CD4-positive, alpha-beta T cell treated with Interleukin-12 subunit alpha and Interleukin-12 subunit beta, for 1 hour (primary cell): Measurements from ENCODE around the gene TLL1.

Source experiments
- DNase-seq: peaks from one replicate; pipeline ENCODE4 v3.0.0-alpha.2; 2020

Gene TLL1

DNA sequence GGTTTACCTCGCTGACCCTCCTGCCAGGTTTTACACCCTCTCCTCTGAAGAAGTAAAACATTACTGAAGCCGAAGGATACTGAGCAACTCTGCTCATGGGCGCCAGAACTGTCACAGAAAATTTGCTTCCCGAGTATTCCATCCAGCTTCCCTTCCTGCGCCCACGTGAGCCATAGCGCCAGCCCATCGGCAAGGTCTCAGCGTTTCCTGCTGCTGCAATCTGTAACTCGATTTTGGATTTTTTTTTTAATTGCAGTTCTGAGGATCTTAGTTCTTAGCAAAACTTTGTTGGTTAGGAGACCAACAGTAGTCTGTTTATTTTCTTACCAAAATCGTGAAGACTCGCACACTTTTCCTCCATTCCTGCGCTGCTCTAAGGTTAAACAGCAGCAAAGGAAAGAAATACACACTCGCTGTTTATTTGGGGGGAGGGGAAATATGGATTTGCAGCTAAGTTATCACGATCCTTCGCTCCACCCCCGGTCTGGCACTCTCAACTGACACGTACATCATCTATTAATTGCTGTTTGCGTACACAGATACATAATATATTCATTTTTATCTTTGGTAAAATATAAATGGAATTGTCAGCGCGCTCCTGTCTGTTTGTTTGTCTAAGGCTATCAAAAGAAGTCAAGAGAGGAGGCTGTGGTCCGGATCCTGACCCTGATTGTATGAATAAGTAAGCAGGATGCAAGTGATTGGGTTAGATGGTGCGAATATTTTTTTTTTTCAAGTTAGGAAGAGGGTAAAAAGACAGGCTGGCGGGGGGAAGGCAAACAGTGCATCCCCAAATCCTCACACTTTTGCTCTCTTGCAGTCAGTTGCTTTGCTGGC, at the start of gene TLL1:
Gene TLL1 (plus strand): TSS at position 777 of the 837 bp plus-strand sequence. CDS start 668 bp downstream, outside the sequence.
- DNase-seq = no peak

DNA sequence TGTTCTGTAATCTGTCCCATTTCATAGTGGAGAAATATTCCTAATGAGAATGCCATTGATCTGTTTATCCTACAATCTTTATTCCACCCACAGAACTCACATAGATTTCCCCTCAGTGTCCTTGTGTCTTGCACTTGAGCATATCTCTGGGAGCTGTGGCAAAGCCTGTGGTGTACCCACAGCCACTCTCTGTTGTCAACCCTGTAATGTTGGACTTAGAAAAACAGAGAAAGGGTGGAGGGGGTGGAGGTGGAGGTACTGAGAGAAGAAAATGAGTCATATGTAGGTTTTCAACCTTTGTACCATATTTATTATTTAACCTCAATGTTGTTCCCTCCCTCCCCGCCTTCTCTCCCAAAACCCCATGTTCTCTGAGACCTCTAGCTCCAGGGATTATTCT, 46.9 kb upstream of the TLL1 start:
- no peak for DNase-seq

GRCh38 chr4:165827018-165827417, 46.0 kb upstream of the TLL1 start:
- no peak for DNase-seq

DNA sequence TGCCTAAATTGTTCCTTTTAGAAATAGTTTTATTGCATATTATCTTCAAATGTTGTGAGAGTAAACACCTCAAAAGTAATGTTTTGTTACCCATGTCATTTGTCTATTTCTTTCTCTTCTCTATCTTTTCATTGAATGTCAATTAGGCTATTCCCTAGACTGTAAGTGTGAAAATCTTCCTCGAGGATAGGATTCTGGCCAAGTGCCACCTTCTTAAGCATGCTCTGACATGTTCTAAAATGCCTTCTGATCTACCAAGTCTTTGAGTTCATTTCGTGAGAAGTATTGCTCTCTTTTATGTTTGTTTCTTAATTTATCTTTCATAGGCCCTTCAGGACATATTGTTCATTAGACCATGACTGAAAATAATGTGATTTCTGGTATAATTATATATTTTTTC, 44.1 kb upstream of the TLL1 start:
- no peak for DNase-seq

DNA sequence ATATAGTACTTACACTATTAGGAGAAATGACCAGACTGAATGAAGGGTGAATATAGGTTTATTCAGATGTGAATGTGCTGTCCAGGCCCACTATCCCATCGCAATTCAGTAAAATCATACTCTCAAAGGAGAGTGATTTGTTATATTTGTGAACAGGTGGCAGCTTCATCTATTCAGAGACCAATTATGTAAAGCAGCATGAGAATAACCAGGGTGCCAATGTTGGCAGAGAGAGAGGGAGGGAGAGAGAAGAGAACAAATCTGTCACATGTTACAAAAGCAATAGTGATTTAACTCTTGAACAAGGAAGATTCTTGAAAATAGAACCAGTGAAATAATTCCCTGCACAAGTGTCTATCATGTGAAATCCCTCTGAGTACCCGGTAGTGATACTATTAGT, 38.9 kb upstream of the TLL1 start:
- DNase-seq = no peak

GRCh38 chr4:165838575-165838974, 34.5 kb upstream of the TLL1 start:
- DNase-seq = no peak

- no peak for DNase-seq
Observed at GRCh38 chr4:165839615-165840333, 33.3 kb upstream of the TLL1 start.

GRCh38 chr4:165842684-165843083, 30.4 kb upstream of the TLL1 start:
- no peak for DNase-seq

GRCh38 chr4:165844161-165844560, 28.9 kb upstream of the TLL1 start:
- no peak for DNase-seq

GRCh38 chr4:165851256-165851655, 21.8 kb upstream of the TLL1 start:
- no peak for DNase-seq

- no peak for DNase-seq
Observed at GRCh38 chr4:165855191-165855590, 17.8 kb upstream of the TLL1 start.

- no peak for DNase-seq
Observed at GRCh38 chr4:165861363-165861762, 11.7 kb upstream of the TLL1 start.

DNA sequence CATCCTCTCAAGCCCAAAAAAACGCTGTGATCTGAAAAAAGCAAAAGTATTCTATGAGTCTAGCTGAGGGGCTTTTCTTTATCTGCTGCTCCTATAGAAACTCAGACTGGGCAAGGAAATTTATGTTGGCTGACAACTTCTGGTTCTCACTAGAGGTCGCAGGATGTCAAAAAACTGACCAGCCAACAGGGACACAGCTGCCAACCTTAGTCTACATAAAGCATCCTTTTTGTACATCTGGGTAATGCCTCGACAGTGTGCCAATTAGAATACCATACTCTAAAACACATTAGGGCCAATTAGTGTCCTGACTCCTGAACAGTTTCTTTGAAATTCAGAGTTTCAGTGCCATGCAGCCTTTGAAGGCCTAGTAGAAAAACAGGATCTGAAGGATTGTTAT, 8.8 kb upstream of the TLL1 start:
- no peak for DNase-seq

- no peak for DNase-seq
Observed at GRCh38 chr4:165866019-165866650, 6.9 kb upstream of the TLL1 start.

DNA sequence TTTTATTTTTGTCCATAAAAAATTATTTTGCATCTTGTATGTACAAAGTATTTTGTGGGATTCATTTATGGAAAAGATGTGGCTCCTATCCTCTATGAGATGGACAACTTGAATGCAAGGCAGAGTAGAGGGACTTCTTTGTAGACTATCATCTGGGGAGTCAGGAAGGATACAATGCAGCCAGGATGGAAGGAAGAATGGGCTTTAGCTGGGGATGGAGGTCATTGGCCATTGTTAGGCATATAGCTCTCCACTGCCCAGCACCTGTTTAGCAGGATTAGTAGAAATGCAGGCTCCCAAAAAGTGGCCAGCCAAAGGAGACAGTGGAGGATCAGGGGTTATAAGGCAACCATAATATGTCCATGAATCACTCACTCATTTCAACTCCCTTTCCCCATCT, 5.1 kb upstream of the TLL1 start:
- no peak for DNase-seq

DNA sequence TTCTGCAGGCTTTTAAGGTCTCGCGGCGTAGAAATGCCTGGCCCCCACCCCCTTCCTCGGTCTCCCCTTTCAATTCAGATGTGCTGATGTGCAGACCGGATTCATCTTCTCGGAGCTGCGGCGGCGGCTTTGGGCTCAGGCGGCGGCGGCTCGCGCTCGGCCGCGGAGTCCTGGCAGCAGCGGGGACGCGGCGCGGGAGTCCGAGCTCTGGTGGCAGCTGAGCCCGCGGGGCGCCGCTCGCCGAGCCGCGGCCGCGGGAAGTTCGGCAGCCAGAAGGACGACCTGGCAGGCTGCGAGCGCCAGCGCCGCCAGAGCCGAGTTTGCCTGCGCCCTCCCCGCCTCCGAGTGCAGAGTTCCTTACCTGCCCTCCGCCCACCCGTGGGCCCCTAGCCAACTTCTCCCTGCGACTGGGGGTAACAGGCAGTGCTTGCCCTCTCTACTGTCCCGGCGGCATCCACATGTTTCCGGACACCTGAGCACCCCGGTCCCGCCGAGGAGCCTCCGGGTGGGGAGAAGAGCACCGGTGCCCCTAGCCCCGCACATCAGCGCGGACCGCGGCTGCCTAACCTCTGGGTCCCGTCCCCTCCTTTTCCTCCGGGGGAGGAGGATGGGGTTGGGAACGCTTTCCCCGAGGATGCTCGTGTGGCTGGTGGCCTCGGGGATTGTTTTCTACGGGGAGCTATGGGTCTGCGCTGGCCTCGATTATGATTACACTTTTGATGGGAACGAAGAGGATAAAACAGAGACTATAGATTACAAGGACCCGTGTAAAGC, 448 bp downstream of the TLL1 start:
- no peak for DNase-seq

- DNase-seq = no peak
Observed at GRCh38 chr4:165874072-165874790, 1.2 kb downstream of the TLL1 start.

- DNase-seq = no peak
Observed at GRCh38 chr4:165874791-165875371, 1.8 kb downstream of the TLL1 start.

DNA sequence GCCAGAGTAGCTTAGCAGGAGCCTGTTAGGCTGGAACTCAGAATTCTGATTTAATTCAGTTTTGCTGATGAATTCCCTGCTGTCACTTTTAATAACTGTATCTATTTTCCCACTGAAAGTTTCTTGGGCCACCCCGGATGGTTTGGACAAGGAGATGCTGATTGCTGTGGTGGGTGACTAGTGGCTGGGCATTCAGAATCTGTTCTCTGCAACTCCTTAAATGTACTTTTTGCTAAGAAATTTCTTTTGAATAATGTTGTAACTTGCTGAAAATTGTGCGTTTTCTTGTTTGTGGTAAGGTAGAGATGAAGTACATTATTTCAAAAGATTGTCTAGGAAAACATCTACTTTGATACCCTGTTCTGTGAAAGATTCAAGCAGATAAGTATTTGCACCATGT, 2.4 kb downstream of the TLL1 start:
- DNase-seq = no peak

GRCh38 chr4:165877286-165877685, 4.2 kb downstream of the TLL1 start:
- no peak for DNase-seq

GRCh38 chr4:165879641-165880040, 6.6 kb downstream of the TLL1 start:
- DNase-seq = no peak

DNA sequence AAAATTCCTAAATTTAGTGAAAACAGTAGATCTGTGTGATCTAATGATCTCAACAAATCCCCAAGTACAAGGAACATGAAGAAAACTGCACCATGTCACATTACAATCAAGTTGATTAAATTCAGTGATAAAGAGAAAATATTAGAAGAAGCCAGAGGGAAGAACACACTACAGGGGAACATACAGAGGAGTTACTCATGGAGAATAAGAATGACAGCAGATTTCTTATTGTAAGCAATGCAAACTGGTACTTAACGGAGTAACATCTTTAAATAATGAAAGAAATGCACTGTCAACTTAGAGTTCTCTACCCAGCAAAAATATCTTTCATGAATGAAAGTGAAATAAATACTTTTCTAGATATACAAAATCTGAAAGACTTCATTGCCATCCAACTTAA, 21.1 kb downstream of the TLL1 start:
- no peak for DNase-seq
